Endothelial cell of umbilical vein (primary cell): Measurements from ENCODE around the gene NTRK2. TPM values are rescaled to one million over a fixed set of nuclear protein-coding genes. Genes with fewer than 3 reads are reported as not detected.

Experiments used
- BruUV-seq: library from RNA; stranded (reverse); fragments of 400-500 nt; replicated peaks from 2 replicates; lab custom pipeline; 2021; lab: Mats Ljungman, UMichigan
- CTCF ChIA-PET: fragments of 300-600, 350-600 bp; sonication (Branson Sonifier 250); formaldehyde crosslinking; loops from one replicate; lab custom pipeline; 2021; ENCODE audit warnings: antibody characterized with exemption, inconsistent platforms; lab: Charles Lee
- POLR2A ChIA-PET: fragments of 300-600, 350-600 bp; sonication (Branson Sonifier 250); formaldehyde crosslinking; loops from one replicate; lab custom pipeline; 2021; ENCODE audit warnings: antibody characterized with exemption, inconsistent platforms; lab: Charles Lee
- DNase-seq: peaks from one replicate; pipeline ENCODE4 v3.0.0-alpha.2; 2011; ENCODE audit warnings: low read depth, low spot score
- FAIRE-seq: peaks from 2 replicates; lab custom pipeline; 2011; peaks lifted over from hg19 to GRCh38; lab: Jason Lieb, UNC
- H2AFZ ChIP-seq: 2 replicates; pipeline ENCODE4 v1.6.0; 2012; ENCODE audit warnings: low read depth, low read length, control low read depth, inconsistent platforms
- H3K27ac ChIP-seq: 2 replicates; pipeline ENCODE4 v1.5.1; 2011; ENCODE audit warnings: low read depth, mild to moderate bottlenecking, control low read depth, low read length, moderate library complexity; ENCODE audit not compliant: insufficient read depth
- H3K27me3 ChIP-seq, 2 experiments: 2 replicates each; pipeline versions ENCODE4 v1.6.0 to v1.6.1; 2011; ENCODE audit warnings: low read length in 2 of 2, mixed read lengths in 1 of 2; ENCODE audit not compliant: control insufficient read depth in 2 of 2, insufficient read depth in 2 of 2
- H3K36me3 ChIP-seq, 2 experiments: 2 replicates in 1 of 2; 3 replicates in 1 of 2; pipeline ENCODE4 v1.5.1; 2011; ENCODE audit warnings: low read length in 2 of 2, mild to moderate bottlenecking in 1 of 2, moderate library complexity in 1 of 2; ENCODE audit not compliant: control insufficient read depth in 2 of 2, insufficient read depth in 2 of 2; ENCODE audit errors: extremely low read depth in 1 of 2
- H3K4me1 ChIP-seq: 3 replicates; pipeline ENCODE4 v1.5.1; 2011; ENCODE audit warnings: mild to moderate bottlenecking, low read length; ENCODE audit not compliant: control insufficient read depth, insufficient read depth; ENCODE audit errors: extremely low read depth
- H3K4me2 ChIP-seq: 2 replicates; pipeline ENCODE4 v1.6.1; 2011; ENCODE audit warnings: low read length, control low read depth, mixed read lengths; ENCODE audit not compliant: insufficient read depth
- H3K4me3 ChIP-seq, 3 experiments: fragments of 200-600 bp in 1 of 3; sonication (generic), shearing (Covaris generic) in 1 of 3; replicated peaks in 1 of 3; 2 replicates each; pipeline ENCODE4 v1.5.1; 2011 to 2016; ENCODE audit warnings: control low read depth in 3 of 3, low read length in 3 of 3, mild to moderate bottlenecking in 2 of 3, inconsistent platforms in 1 of 3, low read depth in 1 of 3, moderate library complexity in 1 of 3; ENCODE audit not compliant: insufficient read depth in 1 of 3
- H3K79me2 ChIP-seq: 2 replicates; pipeline ENCODE4 v1.6.0; 2012; ENCODE audit warnings: low read length, inconsistent platforms; ENCODE audit not compliant: control insufficient read depth, insufficient read depth
- H3K9ac ChIP-seq: replicated peaks from 2 replicates; pipeline ENCODE3; 2011; ENCODE audit warnings: low read length, control low read depth; ENCODE audit not compliant: insufficient read depth; ENCODE audit errors: extremely low read depth
- H3K9me1 ChIP-seq: replicated peaks from 3 replicates; pipeline ENCODE4 v1.6.0; 2011; ENCODE audit warnings: mild to moderate bottlenecking, low read length; ENCODE audit not compliant: control insufficient read depth, insufficient read depth; ENCODE audit errors: extremely low read depth
- H3K9me3 ChIP-seq: replicated peaks from 2 replicates; pipeline ENCODE4 v1.5.1; 2012; ENCODE audit warnings: low read length, inconsistent platforms; ENCODE audit not compliant: control insufficient read depth, insufficient read depth
- H4K20me1 ChIP-seq: replicated peaks from 2 replicates; pipeline ENCODE3; 2011; ENCODE audit warnings: mild to moderate bottlenecking, low read length; ENCODE audit not compliant: control insufficient read depth, insufficient read depth; ENCODE audit errors: extremely low read depth
- EZH2 ChIP-seq: IDR thresholded peaks from 2 replicates; pipeline ENCODE4 v1.6.1; 2012; ENCODE audit warnings: borderline replicate concordance, low read depth, mild to moderate bottlenecking, moderate library complexity, low read length, inconsistent platforms; ENCODE audit not compliant: severe bottlenecking
- FOS ChIP-seq: IDR thresholded peaks from 2 replicates; pipeline ENCODE4 v1.6.1; 2011; ENCODE audit warnings: mild to moderate bottlenecking, low read length, moderate library complexity, borderline replicate concordance; ENCODE audit not compliant: insufficient read depth
- GATA2 ChIP-seq: IDR thresholded peaks from 2 replicates; pipeline ENCODE4 v1.7.0; 2011; ENCODE audit warnings: low read depth, mild to moderate bottlenecking, moderate library complexity, mixed read lengths, low read length; ENCODE audit not compliant: insufficient read length, insufficient read depth
- JUN ChIP-seq: IDR thresholded peaks from 2 replicates; pipeline ENCODE4 v1.6.1; 2011; ENCODE audit warnings: borderline replicate concordance, low read depth; ENCODE audit not compliant: insufficient read length, insufficient read depth
- MYC ChIP-seq: IDR thresholded peaks from one replicate; pipeline ENCODE4 v1.6.1; 2011; ENCODE audit warnings: mild to moderate bottlenecking, low read depth, low read length
- POLR2AphosphoS5 ChIP-seq: IDR thresholded peaks from 2 replicates; pipeline ENCODE4 v1.6.1; 2012; ENCODE audit warnings: low read depth, mild to moderate bottlenecking, control low read depth, low read length, moderate library complexity; ENCODE audit not compliant: insufficient read depth
- dilution Hi-C: fragments of 300-500 bp; cut with MboI; formaldehyde crosslinking; loops from one replicate; pipeline ENCODE4 v1.15.0; 2019; ENCODE audit warnings: low sequenced_read_pairs; ENCODE audit not compliant: extremely low pct_ligation_motif_present
- intact Hi-C: fragments of 100-400 bp; cut with micrococcal nuclease; formaldehyde crosslinking; loops from one replicate; pipeline ENCODE4 v1.10.0; 2022
- polyA plus RNA-seq, 4 experiments: library from polyadenylated mRNA; depleted of rRNA in 3 of 4; stranded (reverse) in 3 of 4; unstranded in 1 of 4; fragments of >200 nt; gene quantifications; 2 replicates each; pipeline versions ENCODE4 v1.2.1 to v1.2.3, GENCODE V29; 2011 to 2012; ENCODE audit warnings: missing spikeins in 1 of 4
- total RNA-seq: library from RNA; stranded (reverse); gene quantifications from 2 replicates; pipeline ENCODE4 v1.2.3, GENCODE V29; 2021
- TF ChIP-seq, protein P1 (sequence below), 2 donors: IDR thresholded peaks; 1 replicate in 1 of 2; 2 replicates in 1 of 2; pipeline ENCODE4 v1.5.1; 2011; ENCODE audit warnings: low read length in 2 of 2, mild to moderate bottlenecking in 2 of 2, moderate library complexity in 2 of 2, control low read depth in 1 of 2, inconsistent platforms in 1 of 2, low read depth in 1 of 2; ENCODE audit not compliant: insufficient read depth in 1 of 2; ENCODE audit errors: extremely low read depth in 1 of 2
- TF ChIP-seq, protein P2 (sequence below): IDR thresholded peaks from 2 replicates; pipeline ENCODE4 v1.6.1; 2011; ENCODE audit not compliant: insufficient read depth, insufficient read length

NTRK2 gene
- total and polyA plus RNA-seq, 2 donors (not counting 3 experiments of a cell fraction or from before 2014, with no cell fraction given) = 0.01 to 0.13 TPM

- dilution Hi-C loops = no loop called here
- Histone ChIP-seq H3K4me3 (no peak overlapping the region), H3K4me2 (no peak overlapping the region), H3K9me3 (no peaks in the 10 kb centered on the region), H3K4me1 (peaks cover 20% of the 10 kb centered on the region), H3K9me1 (no peaks in the 10 kb centered on the region), H3K79me2 (no peaks in the 10 kb centered on the region), H3K9ac (no peak overlapping the region), H3K27ac (no peak overlapping the region), H4K20me1 (no peaks in the 10 kb centered on the region), H3K27me3 (no peaks in the 10 kb centered on the region), H3K36me3 (no peaks in the 10 kb centered on the region), H2AFZ (no peak overlapping the region)
- TF ChIP-seq MYC = no peak
- no peak for TF ChIP-seq JUN
- no peak for TF ChIP-seq POLR2AphosphoS5
- TF ChIP-seq, protein P1, sequence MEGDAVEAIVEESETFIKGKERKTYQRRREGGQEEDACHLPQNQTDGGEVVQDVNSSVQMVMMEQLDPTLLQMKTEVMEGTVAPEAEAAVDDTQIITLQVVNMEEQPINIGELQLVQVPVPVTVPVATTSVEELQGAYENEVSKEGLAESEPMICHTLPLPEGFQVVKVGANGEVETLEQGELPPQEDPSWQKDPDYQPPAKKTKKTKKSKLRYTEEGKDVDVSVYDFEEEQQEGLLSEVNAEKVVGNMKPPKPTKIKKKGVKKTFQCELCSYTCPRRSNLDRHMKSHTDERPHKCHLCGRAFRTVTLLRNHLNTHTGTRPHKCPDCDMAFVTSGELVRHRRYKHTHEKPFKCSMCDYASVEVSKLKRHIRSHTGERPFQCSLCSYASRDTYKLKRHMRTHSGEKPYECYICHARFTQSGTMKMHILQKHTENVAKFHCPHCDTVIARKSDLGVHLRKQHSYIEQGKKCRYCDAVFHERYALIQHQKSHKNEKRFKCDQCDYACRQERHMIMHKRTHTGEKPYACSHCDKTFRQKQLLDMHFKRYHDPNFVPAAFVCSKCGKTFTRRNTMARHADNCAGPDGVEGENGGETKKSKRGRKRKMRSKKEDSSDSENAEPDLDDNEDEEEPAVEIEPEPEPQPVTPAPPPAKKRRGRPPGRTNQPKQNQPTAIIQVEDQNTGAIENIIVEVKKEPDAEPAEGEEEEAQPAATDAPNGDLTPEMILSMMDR (IDR thresholded peaks at IDR 0.05; ENCODE audit: extremely low read depth in 1 of 2, insufficient read depth in 1 of 2, low read depth in 1 of 2, low read length in 2 of 2) = no peak
- no peak for TF ChIP-seq GATA2
- no peak for TF ChIP-seq FOS
- TF ChIP-seq, protein P2, sequence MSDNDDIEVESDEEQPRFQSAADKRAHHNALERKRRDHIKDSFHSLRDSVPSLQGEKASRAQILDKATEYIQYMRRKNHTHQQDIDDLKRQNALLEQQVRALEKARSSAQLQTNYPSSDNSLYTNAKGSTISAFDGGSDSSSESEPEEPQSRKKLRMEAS = no peak
- TF ChIP-seq EZH2 = no peak
- DNase-seq = no peak
- POLR2A ChIA-PET = no interaction called here
- CTCF ChIA-PET = no interaction called here
- BruUV-seq = no TSS peak
- no peak for FAIRE-seq
- intact Hi-C loops = no loop called here
These were observed 179.5 kb downstream of the NTRK2 start for GRCh38 chr9:84849049-84849448.
